A673 (cell line): ENCODE measurements around the gene ZDHHC8. TPM values are rescaled to one million over a fixed set of nuclear protein-coding genes. Genes with fewer than 3 reads are reported as not detected.

Experiments used
- BruUV-seq: library from RNA; stranded (reverse); fragments of 400-500 nt; replicated peaks from 2 replicates; lab custom pipeline; 2021; lab: Mats Ljungman, UMichigan
- CTCF ChIA-PET: fragments of 300-600 bp; sonication (Branson Sonifier 250); formaldehyde crosslinking; loops from one replicate; lab custom pipeline; 2022; ENCODE audit warnings: antibody characterized with exemption; lab: Charles Lee
- POLR2A ChIA-PET: fragments of 300-600 bp; sonication (Branson Sonifier 250); formaldehyde crosslinking; loops from one replicate; lab custom pipeline; 2022; ENCODE audit warnings: antibody characterized with exemption; ENCODE audit not compliant: low non-redundant PET; lab: Charles Lee
- DNase-seq: peaks from one replicate; pipeline ENCODE4 v3.0.0-alpha.2; 2015; ENCODE audit warnings: low spot score
- H3K27ac ChIP-seq: fragments of 200-600 bp; sonication (generic); 2 replicates; pipeline ENCODE4 v1.5.1; 2016; ENCODE audit warnings: mixed run types, low read depth, mild to moderate bottlenecking, mixed read lengths, antibody characterized with exemption, low read length; ENCODE audit not compliant: poor library complexity, severe bottlenecking
- H3K27me3 ChIP-seq: fragments of 200-600 bp; sonication (generic); replicated peaks from 2 replicates; pipeline ENCODE4 v1.6.1; 2017; ENCODE audit warnings: mixed run types, low read depth, mild to moderate bottlenecking, mixed read lengths, antibody characterized with exemption, low read length; ENCODE audit not compliant: insufficient read depth, poor library complexity
- H3K36me3 ChIP-seq: fragments of 200-600 bp; sonication (generic); 2 replicates; pipeline ENCODE4 v1.6.1; 2016; ENCODE audit warnings: mixed run types, mild to moderate bottlenecking, mixed read lengths, antibody characterized with exemption, low read length; ENCODE audit not compliant: insufficient read depth, poor library complexity, severe bottlenecking
- H3K4me1 ChIP-seq: fragments of 200-600 bp; sonication (generic); 2 replicates; pipeline ENCODE4 v1.6.1; 2017; ENCODE audit warnings: mixed run types, mild to moderate bottlenecking, mixed read lengths, antibody characterized with exemption, low read length; ENCODE audit not compliant: insufficient read depth, poor library complexity, severe bottlenecking
- H3K4me3 ChIP-seq: fragments of 200-600 bp; sonication (generic); 2 replicates; pipeline ENCODE4 v1.5.1; 2016; ENCODE audit warnings: low read depth, mixed run types, mild to moderate bottlenecking, mixed read lengths, low read length; ENCODE audit not compliant: poor library complexity, severe bottlenecking
- H3K9me3 ChIP-seq: fragments of 200-600 bp; sonication (generic); 2 replicates; pipeline ENCODE4 v1.6.1; 2016; ENCODE audit warnings: mixed run types, low read depth, mild to moderate bottlenecking, mixed read lengths, antibody characterized with exemption, low read length; ENCODE audit not compliant: poor library complexity, severe bottlenecking
- CTCF ChIP-seq: fragments of 300-800, 200-600 bp; sonication (generic); conservative IDR thresholded peaks from 2 replicates; pipeline ENCODE4 v1.5.1; 2017; ENCODE audit warnings: low read depth, mild to moderate bottlenecking, antibody characterized with exemption, low read length, moderate library complexity, mixed read lengths
- EZH2 ChIP-seq: fragments of 200-600 bp; sonication (generic); IDR thresholded peaks from 2 replicates; pipeline ENCODE4 v1.6.1; 2017; ENCODE audit warnings: borderline replicate concordance, low read depth, mild to moderate bottlenecking, mixed read lengths, antibody characterized with exemption, low read length; ENCODE audit not compliant: poor library complexity, severe bottlenecking
- intact Hi-C: fragments of 100-400 bp; cut with micrococcal nuclease; formaldehyde crosslinking; loops from one replicate; pipeline ENCODE4 v1.10.0; 2022; ENCODE audit not compliant: unreplicated experiment
- total RNA-seq: library from RNA; stranded (reverse); gene quantifications from 2 replicates; pipeline ENCODE4 v1.2.3, GENCODE V29; 2021

Gene ZDHHC8
- total RNA-seq, 1 experiment from 2014 or later, result 58.8 TPM

DNA sequence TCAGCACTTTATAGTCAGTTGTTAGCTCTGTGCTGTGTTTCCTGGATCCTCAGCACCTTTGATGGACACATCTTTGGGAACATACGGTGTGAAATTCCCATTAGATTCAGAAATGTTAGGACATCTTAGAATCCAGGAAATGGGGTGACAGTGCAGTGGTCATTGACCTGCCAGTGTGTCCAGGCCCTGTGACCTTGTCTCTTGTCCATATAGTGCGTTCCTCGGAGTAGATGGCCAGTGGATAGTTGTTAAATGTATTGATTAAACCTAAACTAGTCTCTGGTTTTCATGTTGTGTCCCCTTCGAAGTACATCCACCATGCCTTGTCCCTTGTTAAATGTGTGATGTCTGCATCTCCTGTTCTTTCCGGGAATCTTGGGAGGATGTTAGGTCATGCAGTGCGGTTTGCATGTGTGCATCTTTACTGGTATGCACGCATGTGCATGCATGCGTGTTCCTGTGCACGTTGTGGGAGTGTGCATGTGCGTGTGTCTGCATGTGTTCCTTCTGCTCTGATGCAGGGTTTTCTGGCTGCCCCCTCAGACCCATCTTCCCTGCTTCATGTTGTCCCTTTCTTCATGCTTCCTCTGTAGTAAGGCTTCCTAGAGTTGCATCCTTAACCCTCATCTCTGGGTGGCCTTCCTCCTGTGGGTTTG lies 47.6 kb upstream of the ZDHHC8 start:
- ChIA-PET CTCF (no interaction called here), POLR2A (no interaction called here)
- no peaks in the 10 kb centered on the region for H3K9me3 ChIP-seq
- H3K27ac ChIP-seq, result peak overlapping the region; percentile 32
- H3K27me3 ChIP-seq, result no peaks in the 10 kb centered on the region
- H3K36me3 ChIP-seq, result peaks cover 47% of the 10 kb centered on the region
- no TSS peak for BruUV-seq
- TF ChIP-seq EZH2 (no peak), CTCF (no peak)
- DNase-seq, result no peak
- no peak overlapping the region for H3K4me3 ChIP-seq
- intact Hi-C loops, result loop anchor here (10.0 kb wide), 1 partner anchor 109 kb away; no protein-coding TSS in a partner anchor
- no peaks in the 10 kb centered on the region for H3K4me1 ChIP-seq

DNA sequence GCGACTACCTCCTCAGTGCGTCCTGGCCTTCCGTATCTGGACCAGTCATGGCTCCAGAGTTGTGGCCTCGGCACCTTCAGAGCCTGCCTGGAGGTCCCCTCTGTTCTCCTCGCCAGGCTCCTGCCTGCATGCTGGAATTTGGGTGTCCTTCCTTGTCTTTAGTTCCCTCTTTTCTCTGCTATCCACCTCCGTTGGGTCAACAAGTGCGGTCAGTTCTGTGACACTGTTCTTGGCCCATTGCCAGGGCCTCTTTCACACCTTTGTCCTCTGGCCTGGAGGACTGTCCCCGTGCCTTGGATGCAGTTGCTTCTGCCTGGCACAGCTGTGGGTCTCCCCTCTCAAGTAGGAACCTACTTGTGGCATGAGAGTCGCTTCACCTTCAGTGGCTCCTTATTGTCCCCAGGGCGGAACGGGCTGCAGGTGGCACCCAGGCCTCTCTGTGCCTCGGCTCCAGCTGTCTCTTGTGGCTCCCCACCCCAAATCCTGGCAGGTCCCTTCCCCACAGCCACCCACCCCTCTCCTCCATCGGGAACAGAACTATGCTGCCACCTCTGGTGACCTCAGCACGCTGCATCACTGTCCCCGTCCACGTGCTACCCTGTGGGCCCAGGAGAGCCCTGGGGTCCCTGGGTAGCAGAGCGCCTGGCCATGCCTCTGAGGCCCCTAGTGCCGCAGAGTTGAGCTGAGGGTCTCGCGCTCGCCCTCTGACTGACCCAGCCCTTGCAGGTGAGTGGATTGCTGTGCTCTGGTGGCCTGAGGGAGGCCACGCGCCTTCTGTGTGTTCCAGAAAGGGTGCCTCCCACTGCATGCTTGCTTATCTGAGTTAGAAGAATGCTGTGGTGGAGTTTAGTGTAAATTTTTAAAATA lies 46.8 kb upstream of the ZDHHC8 start:
- Histone ChIP-seq H3K4me1 (no peaks in the 10 kb centered on the region), H3K27ac (peak overlapping the region; percentile 28), H3K9me3 (no peaks in the 10 kb centered on the region), H3K4me3 (no peak overlapping the region), H3K36me3 (peaks cover 55% of the 10 kb centered on the region), H3K27me3 (no peaks in the 10 kb centered on the region)
- no TSS peak for BruUV-seq
- POLR2A ChIA-PET, result no interaction called here
- CTCF ChIA-PET, result no interaction called here
- intact Hi-C loops, result loop anchor here (10.0 kb wide), 1 partner anchor 110 kb away; no protein-coding TSS in a partner anchor
- TF ChIP-seq EZH2, result no peak
- TF ChIP-seq CTCF, result peak; percentile 62
- DNase-seq, result peak; percentile 34

DNA sequence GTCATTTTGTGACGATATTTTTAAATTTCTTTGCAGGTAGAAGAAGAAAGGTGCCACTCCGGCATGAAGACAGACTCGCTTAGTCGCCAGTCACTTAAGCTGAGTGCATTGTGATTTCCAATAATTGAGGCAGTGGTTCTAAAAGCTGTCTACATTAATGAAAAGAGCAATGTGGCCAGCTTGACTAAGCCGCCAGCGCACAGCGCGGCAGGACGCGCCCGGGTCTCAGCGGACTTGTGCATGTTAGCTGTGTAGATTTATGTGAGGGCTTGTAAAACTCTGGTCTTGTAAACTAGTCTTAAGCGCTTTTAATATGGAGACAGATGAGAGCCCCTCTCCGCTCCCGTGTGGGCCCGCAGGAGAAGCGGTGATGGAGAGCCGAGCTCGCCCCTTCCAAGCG lies 46.0 kb upstream of the ZDHHC8 start:
- CTCF ChIA-PET, result interaction anchor here (0.6 kb wide), 1 partner anchor 127 kb away, joined by 5 read pairs; no protein-coding TSS in a partner anchor

More for the DNA sequence above, 46.0 kb upstream of the ZDHHC8 start:
- BruUV-seq, result no TSS peak
- POLR2A ChIA-PET, result no interaction called here
- DNase-seq, result no peak
- H3K27me3 ChIP-seq, result no peaks in the 10 kb centered on the region
- no peak overlapping the region for H3K27ac ChIP-seq
- TF ChIP-seq EZH2 (no peak), CTCF (no peak)
- H3K4me1 ChIP-seq, result no peaks in the 10 kb centered on the region
- no peak overlapping the region for H3K4me3 ChIP-seq
- H3K36me3 ChIP-seq, result peaks cover 63% of the 10 kb centered on the region
- intact Hi-C loops, result loop anchor here (10.0 kb wide), 1 partner anchor 111 kb away; no protein-coding TSS in a partner anchor
- no peaks in the 10 kb centered on the region for H3K9me3 ChIP-seq
